ENCODE results near the gene DSG3.

The DSG3 gene

DNA sequence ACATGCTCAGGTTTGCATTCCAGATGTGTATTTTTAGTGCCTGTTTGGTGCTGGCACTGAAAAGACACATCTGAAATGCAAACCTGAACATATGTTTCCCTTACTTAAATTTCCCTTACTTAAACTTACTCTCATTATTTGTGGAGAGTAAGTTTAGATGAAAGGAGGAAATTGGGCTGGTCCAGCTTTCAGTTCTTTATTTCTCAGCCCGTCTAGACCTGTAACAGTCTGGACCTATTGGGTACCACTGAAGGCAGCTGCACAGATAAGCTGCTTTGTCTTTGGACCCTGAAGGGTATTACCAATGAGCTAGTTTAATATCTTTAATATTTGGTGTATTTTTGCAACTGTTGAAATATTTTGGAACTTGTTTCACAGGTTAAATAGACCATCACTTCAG is 17.0 kb upstream of the DSG3 start:
- no peak overlapping the region for H3K4me3 ChIP-seq (ENCODE audit: low read length)
- DNase-seq (ENCODE audit: low read depth): no peak
- TF ChIP-seq, protein P1, sequence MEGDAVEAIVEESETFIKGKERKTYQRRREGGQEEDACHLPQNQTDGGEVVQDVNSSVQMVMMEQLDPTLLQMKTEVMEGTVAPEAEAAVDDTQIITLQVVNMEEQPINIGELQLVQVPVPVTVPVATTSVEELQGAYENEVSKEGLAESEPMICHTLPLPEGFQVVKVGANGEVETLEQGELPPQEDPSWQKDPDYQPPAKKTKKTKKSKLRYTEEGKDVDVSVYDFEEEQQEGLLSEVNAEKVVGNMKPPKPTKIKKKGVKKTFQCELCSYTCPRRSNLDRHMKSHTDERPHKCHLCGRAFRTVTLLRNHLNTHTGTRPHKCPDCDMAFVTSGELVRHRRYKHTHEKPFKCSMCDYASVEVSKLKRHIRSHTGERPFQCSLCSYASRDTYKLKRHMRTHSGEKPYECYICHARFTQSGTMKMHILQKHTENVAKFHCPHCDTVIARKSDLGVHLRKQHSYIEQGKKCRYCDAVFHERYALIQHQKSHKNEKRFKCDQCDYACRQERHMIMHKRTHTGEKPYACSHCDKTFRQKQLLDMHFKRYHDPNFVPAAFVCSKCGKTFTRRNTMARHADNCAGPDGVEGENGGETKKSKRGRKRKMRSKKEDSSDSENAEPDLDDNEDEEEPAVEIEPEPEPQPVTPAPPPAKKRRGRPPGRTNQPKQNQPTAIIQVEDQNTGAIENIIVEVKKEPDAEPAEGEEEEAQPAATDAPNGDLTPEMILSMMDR (conservative IDR thresholded peaks at IDR 0.05; ENCODE audit: low read length): no peak

GRCh38 chr18:31432316-31432715 is 15.2 kb upstream of the DSG3 start:
- H3K4me3 ChIP-seq (ENCODE audit: low read length): no peak overlapping the region
- no peak for DNase-seq (ENCODE audit: low read depth)
- TF ChIP-seq, protein P1 (conservative IDR thresholded peaks at IDR 0.05; ENCODE audit: low read length): no peak

DNA sequence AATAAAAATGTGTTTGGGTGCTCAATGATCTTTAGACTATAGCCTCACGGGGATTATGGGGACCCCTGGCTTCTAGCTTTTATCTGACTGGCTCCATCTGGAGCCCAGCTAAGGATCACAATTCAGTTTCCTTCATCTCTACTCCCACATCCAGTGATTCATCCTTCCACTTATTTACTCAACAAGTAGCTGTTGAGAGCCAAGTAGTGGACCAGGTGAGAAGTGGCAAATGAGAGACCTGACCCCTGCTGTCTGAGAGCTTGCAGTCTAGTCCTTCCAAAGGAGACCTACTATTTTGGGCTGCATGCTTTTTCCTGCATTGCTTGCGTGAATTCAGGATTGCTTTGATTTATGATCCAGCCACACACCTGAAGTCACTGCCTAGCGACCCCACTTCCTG is 10.7 kb upstream of the DSG3 start:
- TF ChIP-seq, protein P1 (conservative IDR thresholded peaks at IDR 0.05; ENCODE audit: low read length): no peak
- no peak for DNase-seq (ENCODE audit: low read depth)
- no peak overlapping the region for H3K4me3 ChIP-seq (ENCODE audit: low read length)

GRCh38 chr18:31438402-31438801 is 9.1 kb upstream of the DSG3 start:
- DNase-seq (ENCODE audit: low read depth): no peak
- no peak overlapping the region for H3K4me3 ChIP-seq (ENCODE audit: low read length)

GRCh38 chr18:31439807-31440325 is 7.7 kb upstream of the DSG3 start:
- no peak for DNase-seq (ENCODE audit: low read depth)
- TF ChIP-seq, protein P1 (conservative IDR thresholded peaks at IDR 0.05; ENCODE audit: low read length): no peak
- H3K4me3 ChIP-seq (ENCODE audit: low read length): no peak overlapping the region

More at GRCh38 chr18:31438402-31438801, 9.1 kb upstream of the DSG3 start:
- TF ChIP-seq, protein P1 (conservative IDR thresholded peaks at IDR 0.05; ENCODE audit: low read length): no peak

GRCh38 chr18:31440787-31441186 is 6.8 kb upstream of the DSG3 start:
- DNase-seq (ENCODE audit: low read depth): no peak
- no peak overlapping the region for H3K4me3 ChIP-seq (ENCODE audit: low read length)
- TF ChIP-seq, protein P1 (conservative IDR thresholded peaks at IDR 0.05; ENCODE audit: low read length): no peak

DNA sequence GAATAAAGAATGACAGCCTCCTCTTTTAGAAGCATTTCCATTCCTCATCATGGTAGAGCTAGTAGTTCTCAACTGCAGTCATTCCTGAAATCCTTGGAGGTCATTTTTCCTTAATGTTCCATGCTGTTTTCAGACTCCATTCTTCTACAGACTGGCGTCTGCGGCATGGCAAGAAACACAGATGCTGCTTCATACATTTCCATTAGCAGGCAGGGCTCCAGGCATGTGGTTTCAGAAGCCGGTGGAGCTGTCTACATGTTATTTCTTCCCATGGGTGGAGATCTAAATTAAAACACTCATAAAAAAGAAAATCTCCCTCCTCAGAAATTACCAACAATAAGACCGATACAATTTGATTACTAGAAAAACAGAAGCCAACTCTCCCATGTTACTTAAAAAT is 6.0 kb upstream of the DSG3 start:
- H3K4me3 ChIP-seq (ENCODE audit: low read length): no peak overlapping the region
- TF ChIP-seq, protein P1 (conservative IDR thresholded peaks at IDR 0.05; ENCODE audit: low read length): no peak
- DNase-seq (ENCODE audit: low read depth): no peak

Data from AG10803 (cell line).